DOHH2 (cell line): ENCODE results near the gene SLC6A12.

Experiments
- H3F3A ChIP-seq: fragments of 200-600 bp; sonication (generic), shearing (Covaris generic); 2 replicates; pipeline ENCODE4 v1.6.0; 2016; ENCODE audit warnings: antibody characterized with exemption, mild to moderate bottlenecking; ENCODE audit not compliant: control insufficient read depth, insufficient read depth
- H3K27ac ChIP-seq: fragments of 200-600 bp; sonication (generic); 2 replicates; pipeline ENCODE4 v1.5.1; 2014; ENCODE audit warnings: low read depth, mild to moderate bottlenecking, low read length, moderate library complexity
- H3K27me3 ChIP-seq: fragments of 200-600 bp; sonication (generic); 2 replicates; pipeline ENCODE4 v1.6.1; 2014; ENCODE audit warnings: mild to moderate bottlenecking, low read length, mixed read lengths; ENCODE audit not compliant: control insufficient read depth
- H3K36me3 ChIP-seq: fragments of 200-600 bp; sonication (generic); 2 replicates; pipeline ENCODE4 v1.6.1; 2014; ENCODE audit warnings: mild to moderate bottlenecking, low read length, moderate library complexity, mixed read lengths; ENCODE audit not compliant: control insufficient read depth
- H3K4me1 ChIP-seq: fragments of 200-600 bp; sonication (generic); 2 replicates; pipeline ENCODE4 v1.6.1; 2014; ENCODE audit warnings: mild to moderate bottlenecking, low read length, mixed read lengths; ENCODE audit not compliant: control insufficient read depth
- H3K4me2 ChIP-seq: fragments of 200-600 bp; sonication (generic); 2 replicates; pipeline ENCODE4 v1.6.0; 2014; ENCODE audit warnings: mild to moderate bottlenecking, low read length, moderate library complexity
- H3K4me3 ChIP-seq: fragments of 200-600 bp; sonication (generic); 2 replicates; pipeline ENCODE4 v1.5.1; 2014; ENCODE audit warnings: mild to moderate bottlenecking, low read length, mixed read lengths
- H3K79me2 ChIP-seq: fragments of 200-600 bp; sonication (generic); 2 replicates; pipeline ENCODE4 v1.6.1; 2014; ENCODE audit warnings: mild to moderate bottlenecking, low read length, mixed read lengths; ENCODE audit not compliant: control insufficient read depth
- H3K9me2 ChIP-seq: fragments of 200-600 bp; sonication (generic); replicated peaks from 2 replicates; pipeline ENCODE4 v1.6.1; 2014; ENCODE audit warnings: mild to moderate bottlenecking, low read length, mixed read lengths; ENCODE audit not compliant: control insufficient read depth
- H3K9me3 ChIP-seq: fragments of 200-600 bp; sonication (generic); 2 replicates; pipeline ENCODE4 v1.6.1; 2014; ENCODE audit warnings: antibody characterized with exemption, low read length, mixed read lengths; ENCODE audit not compliant: control insufficient read depth, insufficient read depth
- H4K20me1 ChIP-seq: fragments of 200-600 bp; sonication (generic); 2 replicates; pipeline ENCODE4 v1.6.0; 2014; ENCODE audit warnings: low read depth, mild to moderate bottlenecking, antibody characterized with exemption, low read length, moderate library complexity; ENCODE audit not compliant: control insufficient read depth, insufficient read depth
- CTCF ChIP-seq: fragments of 200-600 bp; sonication (generic); IDR thresholded peaks from one replicate; pipeline ENCODE4 v1.5.1; 2014; ENCODE audit warnings: antibody characterized with exemption, mild to moderate bottlenecking, low read depth, low read length; ENCODE audit not compliant: poor library complexity, severe bottlenecking
- EZH2phosphoT487 ChIP-seq: fragments of 200-600 bp; sonication (generic); IDR thresholded peaks from 2 replicates; pipeline ENCODE4 v1.6.1; 2017; ENCODE audit warnings: borderline replicate concordance, mild to moderate bottlenecking, antibody characterized with exemption, low read length, moderate library complexity, mixed read lengths

SLC6A12 gene

DNA sequence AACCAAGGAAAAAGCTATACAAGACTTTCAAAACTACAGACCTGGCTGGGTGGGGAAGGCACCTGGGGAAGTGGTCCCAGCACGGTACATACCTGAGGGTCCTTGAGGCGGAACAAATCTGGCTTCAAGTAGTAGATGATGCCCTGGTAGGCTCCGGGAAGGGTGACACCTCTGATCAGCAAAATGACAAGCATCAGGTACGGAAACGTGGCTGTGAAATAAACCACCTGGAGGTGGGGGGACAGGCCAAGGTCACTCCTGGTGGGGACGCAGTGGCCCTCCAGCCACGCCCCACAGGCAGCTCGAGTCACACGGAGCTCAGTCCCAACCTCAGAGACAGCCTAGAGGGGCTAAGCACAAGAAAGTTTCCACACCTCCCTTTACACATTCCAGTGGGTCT is 15.3 kb downstream of the SLC6A12 start:
- Histone ChIP-seq H3K27ac (no peak overlapping the region), H3K27me3 (peaks cover 3% of the 10 kb centered on the region), H3K36me3 (no peaks in the 10 kb centered on the region), H3K4me2 (no peak overlapping the region), H3K9me3 (no peaks in the 10 kb centered on the region), H3K4me3 (no peak overlapping the region), H3F3A (no peaks in the 10 kb centered on the region), H3K79me2 (no peaks in the 10 kb centered on the region), H3K9me2 (no peaks in the 10 kb centered on the region), H3K4me1 (no peaks in the 10 kb centered on the region), H4K20me1 (no peaks in the 10 kb centered on the region)
- TF ChIP-seq EZH2phosphoT487 (no peak), CTCF (no peak)

DNA sequence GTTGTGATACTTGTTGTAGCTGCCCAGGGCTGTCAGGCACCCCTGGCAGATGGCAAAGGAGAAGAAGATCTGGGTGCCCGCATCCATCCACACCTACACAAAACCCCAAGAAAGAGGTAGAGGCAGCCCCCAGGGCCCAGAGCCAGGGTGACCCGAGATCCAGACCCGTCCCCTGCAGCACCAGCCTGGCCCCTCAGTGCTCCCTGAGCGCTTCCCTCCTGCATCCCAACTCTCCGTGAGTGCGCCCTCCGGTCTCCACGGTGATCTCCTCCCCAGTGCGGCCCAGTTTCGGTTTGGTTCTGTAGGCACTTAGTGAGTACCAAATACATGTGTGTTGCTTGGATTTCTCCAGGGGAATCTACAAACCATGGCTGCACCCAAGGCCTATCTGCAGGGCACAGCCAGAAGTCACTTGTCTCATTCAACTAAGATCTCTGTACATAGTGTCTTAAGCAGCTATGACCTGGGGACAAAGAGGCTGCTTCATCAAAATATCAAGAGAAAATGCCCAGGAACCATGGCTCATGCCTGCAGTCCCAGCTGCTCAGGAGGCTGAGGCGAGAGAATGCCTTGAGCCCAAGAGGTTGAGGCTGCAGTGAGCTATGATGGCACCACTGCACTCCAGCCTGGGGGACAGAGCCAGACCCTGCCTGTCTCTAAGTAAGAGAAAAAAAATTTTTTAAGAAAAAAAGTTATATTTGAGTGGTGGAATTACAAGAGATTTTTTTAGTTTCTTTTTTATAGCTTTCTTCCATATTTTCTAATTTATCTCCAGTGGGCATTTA is 15.9 kb downstream of the SLC6A12 start:
- Histone ChIP-seq H3K4me1 (no peaks in the 10 kb centered on the region), H4K20me1 (no peaks in the 10 kb centered on the region), H3F3A (no peaks in the 10 kb centered on the region), H3K27ac (no peak overlapping the region), H3K4me3 (no peak overlapping the region), H3K9me3 (no peaks in the 10 kb centered on the region), H3K27me3 (peaks cover 3% of the 10 kb centered on the region), H3K9me2 (no peaks in the 10 kb centered on the region), H3K4me2 (no peak overlapping the region), H3K36me3 (no peaks in the 10 kb centered on the region), H3K79me2 (no peaks in the 10 kb centered on the region)
- TF ChIP-seq CTCF: no peak
- TF ChIP-seq EZH2phosphoT487: no peak

GRCh38 chr12:197347-197746 is 16.6 kb downstream of the SLC6A12 start:
- TF ChIP-seq EZH2phosphoT487: no peak
- no peak for TF ChIP-seq CTCF
- no peak overlapping the region for H3K27ac ChIP-seq
- no peaks in the 10 kb centered on the region for H3K79me2 ChIP-seq
- no peak overlapping the region for H3K4me2 ChIP-seq
- peaks cover 3% of the 10 kb centered on the region for H3K27me3 ChIP-seq
- no peak overlapping the region for H3K4me3 ChIP-seq
- H3F3A ChIP-seq: no peaks in the 10 kb centered on the region
- H3K36me3 ChIP-seq: no peaks in the 10 kb centered on the region
- H3K9me2 ChIP-seq: no peaks in the 10 kb centered on the region
- H3K4me1 ChIP-seq: no peaks in the 10 kb centered on the region
- H4K20me1 ChIP-seq: no peaks in the 10 kb centered on the region
- no peaks in the 10 kb centered on the region for H3K9me3 ChIP-seq
